Thymus (tissue), 11 donors: ENCODE data around the gene UNCX. TPM values are rescaled to one million over a fixed set of nuclear protein-coding genes. Genes with fewer than 3 reads are reported as not detected.
A peak's percentile ranks its signal among the peaks of the same experiment; 100 is the strongest.
"Not testable (repeated sequence)": the region's sequence is repeated elsewhere in the genome, so short reads cannot be mapped to it uniquely, and the experiment has no call there.

ENCODE experiments used
- DNase-seq, 9 donors: peaks; one replicate each; pipeline ENCODE4 v3.0.0-alpha.2; 2013; ENCODE audit warnings: low spot score in 9 of 9, low read depth in 6 of 9, missing footprints in 1 of 9
- H3K27ac ChIP-seq, 2 donors: one replicate each; pipeline ENCODE4 v1.5.1; 2013; ENCODE audit warnings: control low read depth in 1 of 2, low read depth in 1 of 2, low read length in 1 of 2, mild to moderate bottlenecking in 1 of 2, moderate library complexity in 1 of 2
- H3K27me3 ChIP-seq, 2 donors: one replicate each; pipeline ENCODE4 v1.5.1; 2013; ENCODE audit warnings: low read length in 1 of 2; ENCODE audit not compliant: control insufficient read depth in 2 of 2, insufficient read depth in 1 of 2
- H3K36me3 ChIP-seq, 2 donors: one replicate each; pipeline ENCODE4 v1.5.1; 2013; ENCODE audit warnings: low read length in 1 of 2, mild to moderate bottlenecking in 1 of 2, moderate library complexity in 1 of 2; ENCODE audit not compliant: control insufficient read depth in 2 of 2, insufficient read depth in 2 of 2
- H3K4me1 ChIP-seq, 2 donors: one replicate each; pipeline ENCODE4 v1.5.1; 2013; ENCODE audit warnings: low read length in 2 of 2; ENCODE audit not compliant: control insufficient read depth in 2 of 2, insufficient read depth in 2 of 2
- H3K4me3 ChIP-seq, 2 donors: one replicate each; pipeline ENCODE4 v1.5.1; 2013; ENCODE audit warnings: low read length in 2 of 2, control low read depth in 1 of 2, mild to moderate bottlenecking in 1 of 2
- H3K9me3 ChIP-seq, 2 donors: one replicate each; pipeline ENCODE4 v1.5.1; 2013; ENCODE audit warnings: low read length in 1 of 2, mild to moderate bottlenecking in 1 of 2; ENCODE audit not compliant: control insufficient read depth in 2 of 2, insufficient read depth in 1 of 2
- WGBS: extraction: QIAGEN DNeasy Blood & Tissue Kit; methylation state at CpG from one replicate; pipeline ENCODE4 v1.1.7; 2013; 5-methylcytosine and 5-hydroxymethylcytosine counted together
- polyA plus RNA-seq: library from polyadenylated mRNA; stranded (reverse); fragments of 200-250 nt; gene quantifications from one replicate; pipeline ENCODE4 v1.2.3, GENCODE V29; 2013
- total RNA-seq: library from RNA; stranded (reverse); fragments of 120-200 nt; gene quantifications from one replicate; pipeline ENCODE4 v1.2.4, GENCODE V29; 2013
- donor health status: healthy.

UNCX gene
- total and polyA plus RNA-seq, 2 donors, result 0.05 to 0.07 TPM

GRCh38 chr7:1197997-1198625 is 34.6 kb upstream of the UNCX start:
- no peak overlapping the region for H3K4me3 ChIP-seq
- no peak for DNase-seq
- H3K27me3 ChIP-seq, result peaks cover 0 to 34% of the 10 kb centered on the region in 2 donors

DNA sequence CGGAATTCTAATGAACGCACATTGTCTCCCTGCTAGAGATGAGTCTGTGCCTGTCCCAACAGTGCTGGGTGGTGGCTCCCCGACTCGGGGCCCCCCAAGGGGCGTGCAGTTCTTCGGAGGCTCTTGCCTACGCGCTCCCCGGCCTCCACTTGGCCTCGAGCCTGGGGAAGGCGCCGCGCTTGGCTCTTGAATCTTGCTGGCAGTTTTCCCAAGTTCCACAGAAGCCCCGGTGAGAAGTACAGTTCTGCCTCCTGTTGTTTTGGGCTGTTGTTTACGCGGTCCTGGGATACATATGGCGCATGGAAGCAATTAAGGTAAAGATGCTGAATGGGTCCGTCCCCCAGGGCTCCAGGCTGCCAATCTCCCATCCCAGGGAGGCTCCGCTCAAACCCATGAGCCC is 32.6 kb upstream of the UNCX start:
- 86% methylated on average over 19 of the region's 19 CpGs for WGBS
- no peaks in the 10 kb centered on the region for H3K4me1 ChIP-seq
- no peak for DNase-seq
- no peak overlapping the region for H3K4me3 ChIP-seq
- peaks cover 0 to 19% of the 10 kb centered on the region in 2 donors for H3K27me3 ChIP-seq
- no peaks in the 10 kb centered on the region for H3K36me3 ChIP-seq
- no peaks in the 10 kb centered on the region for H3K9me3 ChIP-seq
- H3K27ac ChIP-seq, result no peak overlapping the region

More at GRCh38 chr7:1197997-1198625, 34.6 kb upstream of the UNCX start:
- no peaks in the 10 kb centered on the region for H3K36me3 ChIP-seq
- no peak overlapping the region for H3K27ac ChIP-seq
- no peaks in the 10 kb centered on the region for H3K9me3 ChIP-seq
- H3K4me1 ChIP-seq, result peaks cover 0 to 11% of the 10 kb centered on the region in 2 donors
- WGBS, result 72% methylated on average over 15 of the region's 15 CpGs

DNA sequence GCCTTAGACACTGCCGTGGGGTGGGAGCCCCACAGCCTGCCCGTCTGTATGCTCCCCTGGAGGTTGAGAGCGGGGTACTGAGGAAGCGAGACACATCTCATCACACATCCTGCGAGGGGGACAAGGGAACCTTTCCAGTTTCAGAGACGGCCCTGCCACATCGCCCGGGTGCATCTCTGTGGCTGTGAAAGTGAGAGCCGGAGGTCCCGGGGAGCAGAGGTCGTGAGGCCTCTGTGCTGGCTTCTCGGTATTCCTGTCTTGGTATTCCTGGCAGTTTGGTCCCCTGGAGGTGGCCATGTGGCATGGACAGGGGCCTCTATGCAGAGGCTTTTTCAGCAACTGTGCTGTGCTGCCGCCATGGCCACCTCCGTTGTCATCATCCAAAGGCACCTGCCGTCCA is 30.8 kb upstream of the UNCX start:
- no peaks in the 10 kb centered on the region for H3K36me3 ChIP-seq
- peaks cover 0 to 16% of the 10 kb centered on the region in 2 donors for H3K27me3 ChIP-seq
- no peak for DNase-seq
- no peaks in the 10 kb centered on the region for H3K4me1 ChIP-seq
- H3K27ac ChIP-seq, result no peak overlapping the region
- WGBS, result 88% methylated on average over 15 of the region's 15 CpGs
- H3K4me3 ChIP-seq, result no peak overlapping the region
- H3K9me3 ChIP-seq, result no peaks in the 10 kb centered on the region

- H3K27me3 ChIP-seq, result peaks cover 0 to 18% of the 10 kb centered on the region in 2 donors
- H3K9me3 ChIP-seq, H3K27ac ChIP-seq, DNase-seq, H3K36me3 ChIP-seq, H3K4me3 ChIP-seq, H3K4me1 ChIP-seq: not testable (repeated sequence)
- 98% methylated on average over 6 of the region's 6 CpGs for WGBS
Measured at GRCh38 chr7:1202914-1203313, 29.8 kb upstream of the UNCX start.

GRCh38 chr7:1204460-1205140 is 28.1 kb upstream of the UNCX start:
- H3K4me1 ChIP-seq, result no peaks in the 10 kb centered on the region
- DNase-seq, result no peak
- no peak overlapping the region for H3K27ac ChIP-seq
- no peaks in the 10 kb centered on the region for H3K36me3 ChIP-seq
- 80% methylated on average over 19 of the region's 19 CpGs for WGBS
- H3K9me3 ChIP-seq, result no peaks in the 10 kb centered on the region
- peaks cover 0 to 23% of the 10 kb centered on the region in 2 donors for H3K27me3 ChIP-seq
- no peak overlapping the region for H3K4me3 ChIP-seq

- not testable (repeated sequence) for H3K36me3 ChIP-seq, DNase-seq, H3K9me3 ChIP-seq, H3K4me1 ChIP-seq, H3K27ac ChIP-seq, H3K4me3 ChIP-seq
- WGBS, result 97% methylated on average over 7 of the region's 7 CpGs
- peaks cover 4 to 28% of the 10 kb centered on the region in 2 donors for H3K27me3 ChIP-seq
Measured at GRCh38 chr7:1205742-1206141, 26.9 kb upstream of the UNCX start.

DNA sequence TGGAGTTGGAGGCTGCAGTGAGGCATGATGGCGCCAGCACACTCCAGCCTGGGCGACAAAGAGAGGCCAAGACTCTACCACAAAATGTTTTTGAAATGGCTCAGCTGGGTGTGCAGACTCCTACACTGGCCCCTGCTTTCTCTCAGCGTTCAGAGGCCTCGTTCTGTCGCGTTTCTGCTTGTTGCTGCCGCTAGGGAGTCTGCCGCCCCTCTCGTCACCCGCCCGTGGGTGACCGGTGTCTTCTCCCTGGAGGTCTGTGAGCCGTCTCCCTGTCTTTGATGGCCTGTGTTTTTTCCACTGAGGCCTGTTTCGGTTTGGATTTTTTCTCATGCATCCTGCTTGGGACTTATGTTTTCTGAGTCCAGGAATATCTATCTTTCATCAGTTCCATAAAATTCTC is 23.6 kb upstream of the UNCX start:
- WGBS, result 88% methylated on average over 14 of the region's 14 CpGs
- DNase-seq, result no peak
- H3K4me3 ChIP-seq, result no peak overlapping the region
- no peaks in the 10 kb centered on the region for H3K9me3 ChIP-seq
- no peak overlapping the region for H3K27ac ChIP-seq
- H3K36me3 ChIP-seq, result no peaks in the 10 kb centered on the region
- peaks cover 13 to 49% of the 10 kb centered on the region in 2 donors for H3K27me3 ChIP-seq
- peaks cover 0 to under 1% of the 10 kb centered on the region in 2 donors for H3K4me1 ChIP-seq

GRCh38 chr7:1210321-1210978 is 22.2 kb upstream of the UNCX start:
- H3K4me3 ChIP-seq, result no peak overlapping the region
- DNase-seq, result no peak
- peaks cover 0 to 5% of the 10 kb centered on the region in 2 donors for H3K4me1 ChIP-seq
- H3K36me3 ChIP-seq, result no peaks in the 10 kb centered on the region
- 35% methylated on average over 18 of the region's 18 CpGs for WGBS
- peak overlapping the region in 1 of 2 donors; percentile 53 for H3K27ac ChIP-seq
- peaks cover 16 to 62% of the 10 kb centered on the region in 2 donors for H3K27me3 ChIP-seq
- H3K9me3 ChIP-seq, result no peaks in the 10 kb centered on the region

DNA sequence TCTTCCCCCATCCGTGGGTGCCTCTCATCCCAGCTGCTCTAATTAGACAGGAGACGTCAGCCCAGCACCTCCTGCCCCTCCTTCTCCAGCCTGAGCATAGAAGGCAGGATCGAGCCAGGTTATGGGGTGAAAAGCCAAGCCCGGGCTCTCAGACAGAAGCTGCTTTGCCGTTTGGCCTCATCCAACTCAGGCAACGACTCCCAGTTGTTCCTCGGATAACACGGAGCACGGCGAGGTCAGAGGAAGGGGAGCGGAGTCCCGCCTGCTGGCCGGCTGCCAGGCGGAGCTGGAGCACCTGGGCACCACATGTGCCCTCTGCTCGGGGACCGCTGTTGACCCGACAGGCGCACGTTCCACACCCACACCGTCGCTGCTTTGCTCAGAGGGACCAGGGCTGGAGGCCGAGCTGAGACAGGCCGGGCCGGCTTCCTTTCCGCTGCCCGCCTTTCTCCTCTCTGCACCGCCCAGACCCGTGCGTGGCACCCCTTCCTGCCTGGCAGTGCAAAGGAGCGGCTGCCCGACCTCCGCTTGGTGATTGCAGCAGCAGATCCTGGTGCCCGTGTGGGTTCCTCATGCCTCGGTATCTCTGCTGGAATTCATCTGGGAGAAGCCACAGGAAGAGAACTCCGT is 21.6 kb upstream of the UNCX start:
- H3K4me3 ChIP-seq, result no peak overlapping the region
- WGBS, result 51% methylated on average over 35 of the region's 35 CpGs
- H3K36me3 ChIP-seq, result no peaks in the 10 kb centered on the region
- DNase-seq, result no peak
- H3K9me3 ChIP-seq, result peaks cover 0 to under 1% of the 10 kb centered on the region in 2 donors
- peaks cover 0 to 5% of the 10 kb centered on the region in 2 donors for H3K4me1 ChIP-seq
- H3K27me3 ChIP-seq, result peaks cover 16 to 59% of the 10 kb centered on the region in 2 donors
- peak overlapping the region in 1 of 2 donors; percentile 53 for H3K27ac ChIP-seq
